ENCODE data around the gene AP3S2. TPM values are rescaled to one million over a fixed set of nuclear protein-coding genes. Genes with fewer than 3 reads are reported as not detected.

AP3S2 gene
- total RNA-seq, 1 donor from 2014 or later = 30.9 TPM

GRCh38 chr15:89916660-89917059 lies 22.9 kb upstream of the AP3S2 start:
- Mint-ChIP-seq H3K27me3 (no peaks in the 10 kb centered on the region), H3K4me3 (ENCODE audit: low read depth) (no peak overlapping the region), H3K36me3 (ENCODE audit: insufficient read depth) (no peaks in the 10 kb centered on the region), H3K27ac (no peak overlapping the region), H3K9me3 (ENCODE audit: low read depth) (no peaks in the 10 kb centered on the region), H3K4me1 (ENCODE audit: low read depth) (peaks cover 9% of the 10 kb centered on the region)
- no peak for TF ChIP-seq CTCF (IDR thresholded peaks at IDR 0.05; ENCODE audit: unreplicated experiment)
- DNase-seq (ENCODE audit: low spot score, unreplicated experiment) = no peak

GRCh38 chr15:89912674-89913396 lies 19.0 kb upstream of the AP3S2 start, which contains the start of gene ARPIN:
Gene ARPIN (minus strand): TSS chr15:89912952. CDS start chr15:89912835, 117 bp downstream.
- peak within 1 kb of the TSS; percentile 87 for H3K27ac Mint-ChIP-seq
- peaks cover 16% of the 10 kb centered on the region for H3K4me1 Mint-ChIP-seq (ENCODE audit: low read depth)
- H3K27me3 Mint-ChIP-seq = peaks cover 3% of the 10 kb centered on the region
- H3K36me3 Mint-ChIP-seq (ENCODE audit: insufficient read depth) = peaks cover 7% of the 10 kb centered on the region
- DNase-seq (ENCODE audit: low spot score, unreplicated experiment) = peak; percentile 43
- TF ChIP-seq CTCF (IDR thresholded peaks at IDR 0.05; ENCODE audit: unreplicated experiment) = peak; percentile 14
- H3K4me3 Mint-ChIP-seq (ENCODE audit: low read depth) = peak within 1 kb of the TSS; percentile 80
- H3K9me3 Mint-ChIP-seq (ENCODE audit: low read depth) = no peaks in the 10 kb centered on the region

GRCh38 chr15:89912145-89912673 lies 18.4 kb upstream of the AP3S2 start:
- Mint-ChIP-seq H3K9me3 (ENCODE audit: low read depth) (no peaks in the 10 kb centered on the region), H3K4me3 (ENCODE audit: low read depth) (peak overlapping the region; percentile 80), H3K27me3 (peaks cover 3% of the 10 kb centered on the region), H3K36me3 (ENCODE audit: insufficient read depth) (peaks cover 7% of the 10 kb centered on the region), H3K4me1 (ENCODE audit: low read depth) (peaks cover 16% of the 10 kb centered on the region), H3K27ac (peak overlapping the region; percentile 46)
- peak; percentile 24 for DNase-seq (ENCODE audit: low spot score, unreplicated experiment)
- TF ChIP-seq CTCF (IDR thresholded peaks at IDR 0.05; ENCODE audit: unreplicated experiment) = no peak

- Mint-ChIP-seq H3K4me1 (ENCODE audit: low read depth) (peaks cover 19% of the 10 kb centered on the region), H3K4me3 (ENCODE audit: low read depth) (peak overlapping the region; percentile 80)
Measured at GRCh38 chr15:89910891-89911626, 17.3 kb upstream of the AP3S2 start.

More at GRCh38 chr15:89910891-89911626, 17.3 kb upstream of the AP3S2 start:
- no peak for DNase-seq (ENCODE audit: low spot score, unreplicated experiment)
- TF ChIP-seq CTCF (IDR thresholded peaks at IDR 0.05; ENCODE audit: unreplicated experiment) = no peak
- Mint-ChIP-seq H3K36me3 (ENCODE audit: insufficient read depth) (peaks cover 8% of the 10 kb centered on the region), H3K9me3 (ENCODE audit: low read depth) (no peaks in the 10 kb centered on the region), H3K27me3 (peaks cover 3% of the 10 kb centered on the region), H3K27ac (no peak overlapping the region)

Data from progenitor cell of endocrine pancreas (in vitro differentiated cells).